ENCODE results near the gene ALDH2.

DNA sequence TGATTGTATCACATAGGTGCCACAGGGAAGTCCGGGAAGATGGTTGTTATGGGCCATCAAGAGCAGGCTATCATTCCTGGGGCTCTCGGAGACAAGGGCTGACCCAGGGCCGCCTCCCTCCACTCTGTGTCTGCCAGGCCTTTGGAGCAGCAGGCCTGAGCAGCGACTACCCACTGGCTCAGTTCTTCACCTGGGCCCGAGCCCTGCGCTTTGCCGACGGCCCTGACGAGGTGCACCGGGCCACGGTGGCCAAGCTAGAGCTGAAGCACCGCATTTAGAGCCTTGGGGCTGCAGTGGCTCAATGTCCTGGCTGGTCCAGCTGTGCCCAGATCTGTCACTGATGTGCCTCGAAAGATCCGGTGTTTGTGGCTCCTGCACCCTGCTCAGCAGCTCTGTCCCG lies 10.5 kb upstream of the ALDH2 start:
- TF ChIP-seq, protein P1, sequence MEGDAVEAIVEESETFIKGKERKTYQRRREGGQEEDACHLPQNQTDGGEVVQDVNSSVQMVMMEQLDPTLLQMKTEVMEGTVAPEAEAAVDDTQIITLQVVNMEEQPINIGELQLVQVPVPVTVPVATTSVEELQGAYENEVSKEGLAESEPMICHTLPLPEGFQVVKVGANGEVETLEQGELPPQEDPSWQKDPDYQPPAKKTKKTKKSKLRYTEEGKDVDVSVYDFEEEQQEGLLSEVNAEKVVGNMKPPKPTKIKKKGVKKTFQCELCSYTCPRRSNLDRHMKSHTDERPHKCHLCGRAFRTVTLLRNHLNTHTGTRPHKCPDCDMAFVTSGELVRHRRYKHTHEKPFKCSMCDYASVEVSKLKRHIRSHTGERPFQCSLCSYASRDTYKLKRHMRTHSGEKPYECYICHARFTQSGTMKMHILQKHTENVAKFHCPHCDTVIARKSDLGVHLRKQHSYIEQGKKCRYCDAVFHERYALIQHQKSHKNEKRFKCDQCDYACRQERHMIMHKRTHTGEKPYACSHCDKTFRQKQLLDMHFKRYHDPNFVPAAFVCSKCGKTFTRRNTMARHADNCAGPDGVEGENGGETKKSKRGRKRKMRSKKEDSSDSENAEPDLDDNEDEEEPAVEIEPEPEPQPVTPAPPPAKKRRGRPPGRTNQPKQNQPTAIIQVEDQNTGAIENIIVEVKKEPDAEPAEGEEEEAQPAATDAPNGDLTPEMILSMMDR (IDR thresholded peaks at IDR 0.05): no peak
- TF ChIP-seq POLR2A (IDR thresholded peaks at IDR 0.05): no peak
